Mammary epithelial cell (primary cell): ENCODE data around the gene CIDEC.
"Not testable (repeated sequence)": the region's sequence is repeated elsewhere in the genome, so short reads cannot be mapped to it uniquely, and the experiment has no call there.

Source experiments
- CTCF ChIP-seq, 2 donors: IDR thresholded peaks in 1 of 2; conservative IDR thresholded peaks in 1 of 2; 2 replicates each; pipeline ENCODE4 v1.5.1; 2011 to 2012; ENCODE audit warnings: inconsistent platforms in 2 of 2, low read length in 2 of 2, mild to moderate bottlenecking in 2 of 2, control low read depth in 1 of 2, low read depth in 1 of 2; ENCODE audit not compliant: insufficient read depth in 1 of 2; ENCODE audit errors: extremely low read depth in 1 of 2
- EZH2 ChIP-seq: IDR thresholded peaks from 2 replicates; pipeline ENCODE4 v1.6.1; 2012; ENCODE audit warnings: low read length, inconsistent platforms, borderline replicate concordance

- TF ChIP-seq CTCF (conservative IDR thresholded peaks at IDR 0.05 in 1 of 2, IDR thresholded peaks at IDR 0.05 in 1 of 2; ENCODE audit: extremely low read depth in 1 of 2, insufficient read depth in 1 of 2, low read depth in 1 of 2, low read length in 2 of 2); EZH2: not testable (repeated sequence)
These were observed 15.7 kb upstream of the CIDEC start for GRCh38 chr3:9895715-9896114.
